Karpas-422 (cell line): Measurements from ENCODE around the gene CLIP3. TPM values are rescaled to one million over a fixed set of nuclear protein-coding genes. Genes with fewer than 3 reads are reported as not detected.
A peak's percentile ranks its signal among the peaks of the same experiment; 100 is the strongest.
"Not testable (repeated sequence)": the region's sequence is repeated elsewhere in the genome, so short reads cannot be mapped to it uniquely, and the experiment has no call there.

Experiments
- DNase-seq: peaks from one replicate; pipeline ENCODE4 v3.0.0-alpha.2; 2015
- H2AFZ ChIP-seq: fragments of 200-600 bp; sonication (generic); 2 replicates; pipeline ENCODE4 v1.6.1; 2014; ENCODE audit warnings: antibody characterized with exemption, low read length, mixed read lengths
- H3K27ac ChIP-seq: fragments of 200-600 bp; sonication (generic); 2 replicates; pipeline ENCODE4 v1.5.1; 2014; ENCODE audit warnings: mild to moderate bottlenecking, low read length, moderate library complexity
- H3K27me3 ChIP-seq: fragments of 200-600 bp; sonication (generic); 2 replicates; pipeline ENCODE4 v1.6.1; 2014; ENCODE audit warnings: low read length, mixed read lengths
- H3K36me3 ChIP-seq: fragments of 200-600 bp; sonication (generic); 2 replicates; pipeline ENCODE4 v1.6.1; 2014; ENCODE audit warnings: low read length, mixed read lengths; ENCODE audit not compliant: insufficient read depth
- H3K4me1 ChIP-seq: fragments of 200-600 bp; sonication (generic); 2 replicates; pipeline ENCODE4 v1.6.1; 2014; ENCODE audit warnings: mild to moderate bottlenecking, low read length, mixed read lengths
- H3K4me2 ChIP-seq: fragments of 200-600 bp; sonication (generic); 2 replicates; pipeline ENCODE4 v1.6.1; 2014; ENCODE audit warnings: low read length, low read depth, mild to moderate bottlenecking; ENCODE audit not compliant: poor library complexity, severe bottlenecking
- H3K4me3 ChIP-seq: fragments of 200-600 bp; sonication (generic); 2 replicates; pipeline ENCODE4 v1.5.1; 2014; ENCODE audit warnings: mild to moderate bottlenecking, antibody characterized with exemption, low read length, mixed read lengths
- H3K79me2 ChIP-seq: fragments of 200-600 bp; sonication (generic); 2 replicates; pipeline ENCODE4 v1.6.1; 2014; ENCODE audit warnings: mild to moderate bottlenecking, low read length, mixed read lengths
- H3K9ac ChIP-seq: fragments of 200-600 bp; sonication (generic); 2 replicates; pipeline ENCODE4 v1.6.0; 2014; ENCODE audit warnings: low read length
- H3K9me2 ChIP-seq: fragments of 200-600 bp; sonication (generic), shearing (Covaris generic); replicated peaks from 2 replicates; pipeline ENCODE4 v1.6.0; 2014; ENCODE audit warnings: mild to moderate bottlenecking, low read length, moderate library complexity; ENCODE audit not compliant: insufficient read depth
- H3K9me3 ChIP-seq: fragments of 300-700, 200-600 bp; sonication (generic); 2 replicates; pipeline ENCODE4 v1.6.1; 2014; ENCODE audit warnings: low read length, mixed read lengths
- H4K20me1 ChIP-seq: fragments of 200-600 bp; sonication (generic); 2 replicates; pipeline ENCODE4 v1.6.1; 2014; ENCODE audit warnings: mild to moderate bottlenecking, antibody characterized with exemption, low read length, low read depth; ENCODE audit not compliant: insufficient read depth
- total RNA-seq: library from RNA; depleted of rRNA; stranded (reverse); fragments of >200 nt; shearing (Covaris generic); gene quantifications from 2 replicates; pipeline ENCODE4 v1.2.3, GENCODE V29; 2014; ENCODE audit warnings: low replicate concordance; rRNA removed

The CLIP3 gene, protein sequence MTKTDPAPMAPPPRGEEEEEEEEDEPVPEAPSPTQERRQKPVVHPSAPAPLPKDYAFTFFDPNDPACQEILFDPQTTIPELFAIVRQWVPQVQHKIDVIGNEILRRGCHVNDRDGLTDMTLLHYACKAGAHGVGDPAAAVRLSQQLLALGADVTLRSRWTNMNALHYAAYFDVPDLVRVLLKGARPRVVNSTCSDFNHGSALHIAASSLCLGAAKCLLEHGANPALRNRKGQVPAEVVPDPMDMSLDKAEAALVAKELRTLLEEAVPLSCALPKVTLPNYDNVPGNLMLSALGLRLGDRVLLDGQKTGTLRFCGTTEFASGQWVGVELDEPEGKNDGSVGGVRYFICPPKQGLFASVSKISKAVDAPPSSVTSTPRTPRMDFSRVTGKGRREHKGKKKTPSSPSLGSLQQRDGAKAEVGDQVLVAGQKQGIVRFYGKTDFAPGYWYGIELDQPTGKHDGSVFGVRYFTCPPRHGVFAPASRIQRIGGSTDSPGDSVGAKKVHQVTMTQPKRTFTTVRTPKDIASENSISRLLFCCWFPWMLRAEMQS
- total RNA-seq, result 0.72 and 1.2 TPM in 2 replicates

DNA sequence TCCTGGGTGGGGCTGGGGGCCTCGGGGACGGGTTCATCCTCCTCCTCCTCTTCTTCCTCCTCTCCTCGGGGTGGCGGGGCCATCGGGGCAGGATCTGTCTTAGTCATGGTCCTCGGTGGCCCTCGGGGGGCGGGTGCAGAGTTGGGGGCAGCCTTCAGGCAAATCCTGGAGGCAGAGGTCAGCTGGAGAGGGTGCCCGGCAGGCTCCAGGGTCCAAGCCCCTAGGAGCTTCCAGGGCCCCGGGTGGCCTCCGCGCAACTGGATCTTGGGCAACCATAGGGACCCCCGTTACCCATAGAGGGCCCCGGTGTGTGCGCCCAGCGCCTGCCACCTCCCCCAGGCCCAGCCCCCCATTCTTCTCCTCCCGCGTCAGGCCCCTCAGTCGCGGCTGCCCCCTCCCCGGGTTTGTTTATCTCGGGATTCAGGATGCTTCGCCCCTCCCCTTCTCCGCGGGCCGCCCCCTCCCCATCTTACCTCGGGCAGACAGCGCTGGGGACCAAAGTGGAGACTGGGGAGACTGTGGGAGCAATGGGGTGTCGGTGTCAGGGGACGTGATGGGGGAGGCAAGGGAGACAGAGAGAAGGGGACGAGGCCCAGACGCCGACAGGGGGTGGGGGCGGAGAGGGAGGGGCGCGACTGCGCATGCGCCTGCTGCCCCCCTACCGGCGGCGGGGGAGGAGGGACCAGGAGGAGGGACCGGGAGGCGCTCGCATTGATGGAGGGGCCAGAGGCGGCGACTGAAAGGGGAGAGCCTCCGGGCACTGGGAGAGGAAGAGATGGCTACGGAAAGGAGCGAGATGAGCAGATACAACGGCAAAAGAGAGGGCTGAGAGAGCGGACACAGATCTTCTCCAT lies at the start of gene CLIP3:
Gene CLIP3 (minus strand): TSS at position 623 of the 854 bp plus-strand sequence. CDS start 516 bp downstream, at position 107.
- Histone ChIP-seq H3K4me3 (no peak within 1 kb of the TSS), H4K20me1 (no peaks in the 10 kb centered on the region), H3K27me3 (no peaks in the 10 kb centered on the region), H3K9me3 (no peaks in the 10 kb centered on the region), H3K27ac (no peak within 1 kb of the TSS), H2AFZ (no peak within 1 kb of the TSS), H3K9ac (no peak within 1 kb of the TSS), H3K79me2 (no peaks in the 10 kb centered on the region), H3K4me2 (no peak within 1 kb of the TSS), H3K36me3 (no peaks in the 10 kb centered on the region), H3K4me1 (no peaks in the 10 kb centered on the region), H3K9me2 (no peaks in the 10 kb centered on the region)
- no peak for DNase-seq

DNA sequence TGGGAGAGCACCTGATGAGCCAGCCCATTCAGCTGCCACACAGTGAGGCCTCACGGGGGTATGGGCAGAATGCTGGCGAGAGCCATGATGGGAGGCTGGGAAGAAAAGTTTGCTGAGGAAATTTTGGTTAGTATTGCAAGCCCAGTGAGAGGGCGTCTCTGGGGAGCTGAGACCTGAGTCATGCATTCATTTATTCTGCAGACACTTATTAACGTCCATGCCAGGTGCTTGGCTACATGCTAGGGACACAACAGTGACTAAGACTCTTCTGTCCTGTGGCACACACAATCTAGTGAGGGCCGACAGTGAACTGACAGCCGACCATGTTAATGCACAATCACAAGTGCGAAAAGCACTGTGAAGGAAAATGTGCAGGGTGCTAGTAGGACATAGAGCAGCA lies 49.2 kb upstream of the CLIP3 start:
- H3K36me3 ChIP-seq, result peaks cover 40% of the 10 kb centered on the region
- H2AFZ ChIP-seq, result no peak overlapping the region
- no peaks in the 10 kb centered on the region for H3K9me3 ChIP-seq
- no peak overlapping the region for H3K4me2 ChIP-seq
- DNase-seq, result no peak
- 0 out of 2 replicates have a peak, but pooled peaks cover 2% of the 10 kb centered on the region for H4K20me1 ChIP-seq
- H3K27me3 ChIP-seq, result no peaks in the 10 kb centered on the region
- H3K79me2 ChIP-seq, result peaks cover 8% of the 10 kb centered on the region
- no peaks in the 10 kb centered on the region for H3K4me1 ChIP-seq
- H3K9me2 ChIP-seq, result no peaks in the 10 kb centered on the region
- H3K27ac ChIP-seq, result no peak overlapping the region
- no peak overlapping the region for H3K4me3 ChIP-seq
- no peak overlapping the region for H3K9ac ChIP-seq

DNA sequence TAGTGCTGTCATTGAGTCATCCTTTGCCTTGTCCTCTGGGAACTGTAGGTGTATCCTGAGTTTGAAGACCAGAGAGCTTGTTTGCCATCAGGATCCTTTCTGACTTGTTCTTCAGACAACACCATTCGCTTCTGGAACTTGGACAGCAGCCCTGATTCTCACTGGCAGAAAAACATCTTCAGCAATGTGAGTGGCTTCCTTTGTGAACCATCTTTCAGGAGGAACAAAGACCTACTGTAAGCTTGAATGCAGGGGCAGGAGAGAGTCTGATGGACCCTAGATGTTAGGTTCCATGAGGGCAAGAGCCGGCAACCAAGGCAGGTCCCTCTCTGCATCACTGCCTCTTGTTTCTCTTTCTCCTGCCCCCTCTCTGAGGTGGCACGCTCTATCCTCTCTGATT lies 48.7 kb upstream of the CLIP3 start:
- H3K9ac ChIP-seq, result no peak overlapping the region
- H3K4me1 ChIP-seq, result no peaks in the 10 kb centered on the region
- H3K36me3 ChIP-seq, result peaks cover 39% of the 10 kb centered on the region
- no peaks in the 10 kb centered on the region for H3K9me2 ChIP-seq
- no peak overlapping the region for H3K27ac ChIP-seq
- no peaks in the 10 kb centered on the region for H3K27me3 ChIP-seq
- H3K4me2 ChIP-seq, result no peak overlapping the region
- peaks cover 8% of the 10 kb centered on the region for H3K79me2 ChIP-seq
- 0 out of 2 replicates have a peak, but pooled peaks cover 2% of the 10 kb centered on the region for H4K20me1 ChIP-seq
- no peak for DNase-seq
- H3K4me3 ChIP-seq, result no peak overlapping the region
- no peak overlapping the region for H2AFZ ChIP-seq
- no peaks in the 10 kb centered on the region for H3K9me3 ChIP-seq

DNA sequence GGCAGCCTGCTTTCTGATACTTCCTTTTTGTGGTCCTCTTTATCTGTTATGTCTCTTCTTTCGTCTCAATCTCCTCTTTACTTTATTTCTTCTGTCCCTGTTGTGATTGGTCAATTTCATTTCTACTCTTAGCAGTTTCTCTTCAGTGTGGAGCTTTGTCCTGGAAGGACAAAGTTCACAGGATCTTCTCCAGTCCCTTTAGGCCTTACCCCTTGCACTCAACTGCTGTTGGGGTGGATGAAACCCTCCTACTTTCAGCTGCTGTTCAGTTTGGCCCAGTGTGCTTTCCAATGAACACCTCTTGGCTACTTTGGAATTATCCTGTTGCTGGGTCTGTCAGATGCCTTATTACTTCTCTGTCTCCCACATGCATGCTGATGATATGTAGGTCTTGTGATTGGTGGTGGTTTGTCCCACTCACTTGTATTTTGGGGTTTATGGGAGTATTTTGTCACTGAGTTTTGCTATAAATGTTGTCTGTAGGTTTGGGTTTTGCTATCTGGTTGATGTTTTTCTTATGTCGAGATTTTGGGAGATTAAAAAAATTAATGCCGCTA lies 46.8 kb upstream of the CLIP3 start:
- no peaks in the 10 kb centered on the region for H3K4me1 ChIP-seq
- H3K4me2 ChIP-seq, result no peak overlapping the region
- peaks cover 39% of the 10 kb centered on the region for H3K36me3 ChIP-seq
- H3K79me2 ChIP-seq, result peaks cover 8% of the 10 kb centered on the region
- H3K27me3 ChIP-seq, result no peaks in the 10 kb centered on the region
- no peaks in the 10 kb centered on the region for H3K9me3 ChIP-seq
- H4K20me1 ChIP-seq, result 0 out of 2 replicates have a peak, but pooled peaks cover 2% of the 10 kb centered on the region
- H2AFZ ChIP-seq, result no peak overlapping the region
- DNase-seq, result no peak
- H3K27ac ChIP-seq, result no peak overlapping the region
- no peak overlapping the region for H3K4me3 ChIP-seq
- no peak overlapping the region for H3K9ac ChIP-seq
- no peaks in the 10 kb centered on the region for H3K9me2 ChIP-seq

DNA sequence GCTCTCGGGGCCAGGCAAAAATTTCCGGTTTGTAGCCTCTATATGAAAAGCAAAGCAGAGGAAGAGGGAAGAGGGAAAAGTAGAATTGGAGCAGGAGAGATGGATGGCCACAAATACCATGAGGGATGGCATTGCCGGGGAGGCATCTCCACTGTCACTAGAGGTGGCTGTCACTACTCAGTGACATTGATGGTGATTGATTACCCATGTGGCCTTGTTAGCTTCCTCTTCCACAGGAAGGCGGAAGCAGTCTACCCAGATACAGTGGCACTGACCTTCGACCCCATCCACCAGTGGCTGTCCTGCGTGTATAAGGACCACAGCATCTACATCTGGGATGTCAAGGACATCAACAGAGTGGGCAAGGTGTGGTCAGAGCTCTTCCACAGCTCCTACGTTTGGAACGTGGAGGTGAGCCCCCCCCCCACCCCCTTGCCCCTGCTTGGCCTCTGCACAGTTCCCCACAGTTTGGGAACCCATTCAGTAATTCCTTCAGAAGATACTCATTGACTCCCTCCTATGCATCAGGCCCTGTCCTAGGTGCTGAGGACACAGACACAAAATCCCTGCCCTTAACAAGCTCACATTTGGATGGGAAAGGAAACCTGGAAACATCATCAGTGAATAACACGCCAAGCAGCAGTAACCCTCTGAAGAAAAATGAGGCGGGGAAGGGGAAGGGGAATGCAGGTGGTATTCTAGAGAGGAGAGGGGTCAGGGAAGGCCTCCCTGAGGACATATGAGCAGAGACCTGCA lies 40.6 kb upstream of the CLIP3 start:
- Histone ChIP-seq H3K27me3 (no peaks in the 10 kb centered on the region), H3K36me3 (peaks cover 21% of the 10 kb centered on the region), H3K27ac (no peak overlapping the region), H3K79me2 (no peaks in the 10 kb centered on the region), H3K9me2 (no peaks in the 10 kb centered on the region), H3K4me3 (no peak overlapping the region), H3K9ac (no peak overlapping the region), H3K4me2 (no peak overlapping the region), H2AFZ (no peak overlapping the region), H4K20me1 (no peaks in the 10 kb centered on the region), H3K9me3 (no peaks in the 10 kb centered on the region), H3K4me1 (peaks cover 2% of the 10 kb centered on the region; the same call in 1 of the 2 replicates)
- peak; percentile 54 for DNase-seq

DNA sequence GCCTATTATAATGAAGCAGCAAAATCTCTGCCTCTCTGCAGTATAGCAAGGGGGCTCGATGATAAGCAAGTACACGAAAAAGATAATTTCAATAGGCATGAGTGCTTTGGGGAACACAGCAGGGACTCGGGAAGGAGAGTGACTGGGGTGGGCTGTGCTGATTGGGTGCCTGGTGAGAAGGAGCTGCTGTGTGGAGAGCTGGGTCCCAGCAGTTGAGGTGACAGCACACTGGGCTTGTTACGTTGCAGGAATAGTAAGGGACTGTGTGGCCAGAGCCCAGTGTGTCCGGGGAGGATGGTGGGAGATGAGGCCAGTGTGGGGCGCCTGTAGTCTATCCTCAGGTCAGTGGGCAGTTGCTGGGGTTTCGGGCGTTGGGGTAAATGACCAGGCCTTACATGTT lies 39.4 kb upstream of the CLIP3 start:
- Histone ChIP-seq H3K9me3 (no peaks in the 10 kb centered on the region), H3K4me3 (no peak overlapping the region), H3K9me2 (no peaks in the 10 kb centered on the region), H3K79me2 (no peaks in the 10 kb centered on the region), H3K27ac (no peak overlapping the region), H4K20me1 (no peaks in the 10 kb centered on the region), H3K4me2 (no peak overlapping the region), H2AFZ (no peak overlapping the region), H3K27me3 (no peaks in the 10 kb centered on the region), H3K36me3 (peaks cover 29% of the 10 kb centered on the region), H3K4me1 (peaks cover 2% of the 10 kb centered on the region; the same call in 1 of the 2 replicates), H3K9ac (no peak overlapping the region)
- no peak for DNase-seq

DNA sequence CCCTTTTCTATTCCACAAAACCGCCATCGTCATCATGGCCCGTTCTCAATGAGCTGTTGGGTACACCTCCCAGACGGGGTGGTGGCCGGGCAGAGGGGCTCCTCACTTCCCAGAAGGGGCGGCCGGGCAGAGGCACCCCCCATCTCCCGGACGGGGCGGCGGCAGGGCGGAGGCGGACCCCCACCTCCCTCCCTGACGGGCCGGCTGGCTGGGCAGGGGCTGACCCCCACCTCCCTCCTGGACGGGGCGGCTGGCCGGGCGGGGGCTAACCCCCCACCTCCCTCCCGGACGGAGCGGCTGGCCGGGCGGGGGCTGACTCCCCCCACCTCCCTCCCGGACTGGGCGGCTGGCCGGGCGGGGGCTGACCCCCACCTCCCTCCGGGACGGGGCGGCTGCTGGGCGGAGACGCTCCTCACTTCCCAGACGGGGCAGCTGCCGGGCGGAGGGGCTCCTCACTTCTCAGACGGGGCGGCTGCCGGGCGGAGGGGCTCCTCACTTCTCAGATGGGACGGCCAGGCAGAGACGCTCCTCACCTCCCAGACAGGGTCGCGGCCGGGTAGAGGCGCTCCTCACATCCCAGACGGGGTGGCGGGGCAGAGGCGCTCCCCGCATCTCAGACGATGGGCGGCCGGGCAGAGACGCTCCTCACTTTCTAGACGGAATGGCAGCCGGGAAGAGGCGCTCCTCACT lies 36.3 kb upstream of the CLIP3 start:
- H3K4me1 ChIP-seq, H3K79me2 ChIP-seq, H3K9me3 ChIP-seq, H3K27ac ChIP-seq, DNase-seq, H3K4me3 ChIP-seq, H2AFZ ChIP-seq, H3K27me3 ChIP-seq, H3K4me2 ChIP-seq, H4K20me1 ChIP-seq, H3K9ac ChIP-seq, H3K9me2 ChIP-seq: not testable (repeated sequence)
- peaks cover 39% of the 10 kb centered on the region for H3K36me3 ChIP-seq
